HCT116 (cell line): Measurements from ENCODE around the gene ERC2.

ENCODE experiments used
- CTCF ChIP-seq, 3 experiments: fragments of 200-600 bp in 1 of 3; sonication (generic) in 1 of 3; IDR thresholded peaks in 2 of 3; conservative IDR thresholded peaks in 1 of 3; 2 replicates each; pipeline ENCODE4 v1.5.1; 2012 to 2017; ENCODE audit warnings: low read depth in 2 of 3, low read length in 2 of 3, antibody characterized with exemption in 1 of 3, borderline replicate concordance in 1 of 3, control low read depth in 1 of 3, mild to moderate bottlenecking in 1 of 3, mixed read lengths in 1 of 3, mixed run types in 1 of 3, moderate library complexity in 1 of 3; ENCODE audit not compliant: insufficient read depth in 1 of 3
- ELF1 ChIP-seq: IDR thresholded peaks from 2 replicates; pipeline ENCODE4 v1.6.1; 2012; ENCODE audit warnings: low read depth, borderline replicate concordance
- JUND ChIP-seq: IDR thresholded peaks from 2 replicates; pipeline ENCODE4 v1.6.1; 2012
- MAX ChIP-seq: IDR thresholded peaks from 2 replicates; pipeline ENCODE4 v1.6.1; 2012
- POLR2A ChIP-seq: IDR thresholded peaks from 2 replicates; pipeline ENCODE4 v1.7.0; 2011; ENCODE audit warnings: borderline replicate concordance; ENCODE audit not compliant: insufficient read depth, insufficient read length; ENCODE audit errors: extremely low read depth
- POLR2AphosphoS5 ChIP-seq: IDR thresholded peaks from 2 replicates; pipeline ENCODE4 v1.6.1; 2011; ENCODE audit warnings: mild to moderate bottlenecking, low read depth, low read length, moderate library complexity
- RAD21 ChIP-seq: IDR thresholded peaks from 2 replicates; pipeline ENCODE4 v1.6.1; 2012; ENCODE audit warnings: low read depth, mild to moderate bottlenecking
- ZNF274 ChIP-seq: fragments of 200-500 bp; sonication (Bioruptor generic); IDR thresholded peaks from 2 replicates; pipeline ENCODE4 v1.6.1; 2014; ENCODE audit warnings: mild to moderate bottlenecking, low read depth, low read length, inconsistent platforms

- peak; percentile 93 to 95 (median 94) for TF ChIP-seq CTCF (IDR thresholded peaks at IDR 0.05 in 2 of 3, conservative IDR thresholded peaks at IDR 0.05 in 1 of 3; ENCODE audit: borderline replicate concordance in 1 of 3, insufficient read depth in 1 of 3, low read depth in 2 of 3, low read length in 2 of 3)
- peak; percentile 47; the same call in 1 of the 2 replicates for TF ChIP-seq POLR2AphosphoS5
- TF ChIP-seq ELF1: no peak
- TF ChIP-seq POLR2A: no peak
- TF ChIP-seq ZNF274: no peak
- TF ChIP-seq MAX: peak; percentile 48; the same call in 1 of the 2 replicates
- TF ChIP-seq RAD21: peak; percentile 60
- TF ChIP-seq JUND: no peak
Measured at GRCh38 chr3:56494679-56495322, 26.5 kb upstream of the ERC2 start.
